ELF-1 (cell line): ENCODE results near the gene SLC6A13.
"Not testable (repeated sequence)": the region's sequence is repeated elsewhere in the genome, so short reads cannot be mapped to it uniquely, and the experiment has no call there.

ENCODE experiments used
- DNase-seq: peaks from one replicate; pipeline ENCODE4 v3.0.0-alpha.2; 2016; ENCODE audit warnings: low read depth, low spot score

SLC6A13 gene

GRCh38 chr12:264269-264668 is 1.6 kb upstream of the SLC6A13 start:
- DNase-seq: no peak

- peak; percentile 7 for DNase-seq
Measured at GRCh38 chr12:263574-263973, 938 bp upstream of the SLC6A13 start.

DNA sequence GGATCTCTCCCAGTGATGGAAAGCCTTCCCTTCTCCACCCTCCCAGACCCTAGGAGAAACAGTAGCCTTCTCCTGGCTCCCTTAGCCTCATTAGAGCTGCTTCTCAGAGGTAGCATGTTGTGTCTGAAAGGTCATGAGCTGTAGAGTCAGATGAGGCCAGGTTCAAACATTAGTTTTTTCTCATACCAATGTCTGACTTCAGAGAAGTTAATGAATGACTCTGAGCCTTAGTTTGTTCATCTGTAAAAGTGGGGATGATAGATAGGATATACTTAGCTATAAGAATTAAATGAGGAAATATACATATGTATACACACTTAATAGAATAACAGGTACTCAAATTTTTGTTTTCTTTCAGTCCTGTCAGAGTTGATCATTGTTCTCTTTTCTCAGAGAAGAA is 523 bp downstream of the SLC6A13 start:
- DNase-seq: no peak

GRCh38 chr12:257521-258321 is 4.9 kb downstream of the SLC6A13 start:
- DNase-seq: no peak

DNA sequence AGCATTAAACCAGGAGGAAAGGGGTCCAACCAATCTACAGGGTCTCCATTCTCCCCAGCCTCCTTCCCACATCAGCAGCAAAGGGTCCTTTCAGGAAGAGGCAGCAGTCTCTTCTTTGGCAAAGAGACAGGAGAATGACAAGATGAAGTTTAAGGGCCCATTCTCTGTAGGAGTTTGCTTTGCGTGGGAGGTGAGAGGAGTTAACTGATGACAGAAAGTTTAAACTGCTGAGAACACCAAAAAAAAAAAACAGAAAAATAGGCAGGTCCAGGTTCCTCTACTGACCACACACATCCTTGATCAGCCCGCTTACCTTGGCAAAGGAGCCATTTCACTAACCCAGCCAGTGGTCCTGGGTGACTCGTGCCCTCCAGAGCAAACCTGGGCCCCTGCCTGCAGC is 5.7 kb downstream of the SLC6A13 start:
- no peak for DNase-seq

GRCh38 chr12:256225-256624 is 6.4 kb downstream of the SLC6A13 start:
- no peak for DNase-seq

- DNase-seq: no peak
Measured at GRCh38 chr12:254912-255311, 7.7 kb downstream of the SLC6A13 start.

DNA sequence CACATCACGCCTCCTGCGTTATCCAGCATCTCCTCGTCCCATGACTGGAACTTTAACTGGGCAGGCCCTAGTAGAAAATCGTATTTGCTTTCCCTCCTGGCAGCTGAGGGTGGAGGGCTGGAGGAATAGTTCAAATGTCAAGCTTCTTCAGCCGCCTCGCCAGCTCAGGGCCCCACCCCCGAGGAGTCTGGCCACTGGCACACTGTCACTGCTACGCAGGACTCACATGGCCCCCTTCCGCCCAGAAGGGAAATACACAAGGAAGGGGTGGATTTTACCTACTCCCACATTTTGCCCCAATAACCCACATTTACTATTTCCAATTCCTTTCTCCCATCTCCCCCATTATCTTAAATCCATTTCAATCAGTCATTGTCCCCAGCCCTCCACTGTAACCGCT is 8.6 kb downstream of the SLC6A13 start:
- peak; percentile 23 for DNase-seq

- no peak for DNase-seq
Measured at GRCh38 chr12:253116-253831, 9.4 kb downstream of the SLC6A13 start.

- no peak for DNase-seq
Measured at GRCh38 chr12:252636-253035, 10.0 kb downstream of the SLC6A13 start.

DNA sequence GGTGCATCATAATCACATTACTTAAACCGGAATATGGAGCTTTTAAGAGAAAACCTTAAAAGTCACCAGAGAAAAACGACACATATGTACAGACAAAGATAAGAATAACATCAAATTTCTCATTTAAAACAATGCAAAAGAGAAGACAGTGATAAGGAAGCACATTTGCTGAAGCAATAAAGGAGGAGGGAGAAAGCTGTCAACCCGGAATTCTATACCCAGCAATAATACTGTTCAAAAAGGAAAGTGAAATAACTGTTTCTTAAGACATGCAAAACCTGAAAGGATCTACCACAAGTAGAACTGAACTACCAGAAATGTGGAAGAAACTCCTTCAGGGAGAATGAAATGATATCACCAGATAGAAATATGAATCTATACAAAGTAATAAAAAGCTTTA is 15.4 kb downstream of the SLC6A13 start:
- DNase-seq: no peak

GRCh38 chr12:243381-243780 is 19.3 kb downstream of the SLC6A13 start:
- no peak for DNase-seq

GRCh38 chr12:242496-242895 is 20.1 kb downstream of the SLC6A13 start:
- no peak for DNase-seq

GRCh38 chr12:241266-241665 is 21.4 kb downstream of the SLC6A13 start:
- no peak for DNase-seq

DNA sequence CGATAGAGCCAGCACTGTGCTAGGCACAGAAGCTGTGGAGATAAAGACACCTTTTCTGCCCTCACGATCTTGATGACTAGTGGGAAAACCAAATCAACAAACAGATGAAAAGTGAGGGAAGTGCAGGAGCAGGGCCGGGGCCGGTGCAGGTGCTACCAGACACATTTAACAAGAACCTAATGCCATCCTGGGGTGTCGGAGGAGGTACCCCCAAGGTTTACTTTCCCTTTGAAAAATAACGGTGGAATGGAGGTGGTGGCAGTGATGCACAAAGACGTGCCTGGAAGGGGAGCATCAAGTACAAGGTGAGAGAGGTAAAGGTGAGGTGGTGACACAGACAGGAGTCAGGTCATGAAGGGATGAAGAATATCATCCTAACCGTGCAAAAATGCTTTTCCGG is 22.1 kb downstream of the SLC6A13 start:
- no peak for DNase-seq

DNA sequence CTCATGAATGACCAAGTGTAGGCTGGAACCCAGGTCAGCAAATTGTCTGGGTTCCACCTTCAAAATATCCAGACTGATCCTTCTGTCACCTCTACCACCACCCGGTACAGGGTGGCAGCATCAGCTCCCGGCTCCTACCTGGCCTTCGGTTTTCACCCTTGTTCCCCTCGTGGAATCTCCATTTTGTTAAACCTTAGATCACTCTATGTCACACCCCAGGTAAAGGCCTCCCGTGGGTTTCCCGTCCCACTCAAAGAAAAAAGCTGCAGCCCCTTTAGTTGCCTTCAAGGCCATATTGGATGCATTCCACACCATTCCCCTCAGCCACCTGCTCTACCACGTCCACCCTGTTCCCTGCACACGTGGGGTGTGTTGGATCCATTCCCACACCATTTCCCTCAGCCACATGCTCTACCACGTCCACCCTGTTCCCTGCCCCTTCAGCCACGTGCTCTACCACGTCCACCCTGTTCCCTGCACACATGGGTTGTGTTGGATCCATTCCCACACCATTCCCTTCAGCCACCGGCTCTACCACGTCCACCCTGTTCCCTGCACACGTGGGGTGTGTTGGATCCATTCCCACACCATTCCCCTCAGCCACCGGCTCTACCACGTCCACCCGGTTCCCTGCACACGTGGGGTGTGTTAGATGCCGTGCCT is 23.8 kb downstream of the SLC6A13 start:
- no peak for DNase-seq

- DNase-seq: no peak
Measured at GRCh38 chr12:238116-238515, 24.5 kb downstream of the SLC6A13 start.

DNA sequence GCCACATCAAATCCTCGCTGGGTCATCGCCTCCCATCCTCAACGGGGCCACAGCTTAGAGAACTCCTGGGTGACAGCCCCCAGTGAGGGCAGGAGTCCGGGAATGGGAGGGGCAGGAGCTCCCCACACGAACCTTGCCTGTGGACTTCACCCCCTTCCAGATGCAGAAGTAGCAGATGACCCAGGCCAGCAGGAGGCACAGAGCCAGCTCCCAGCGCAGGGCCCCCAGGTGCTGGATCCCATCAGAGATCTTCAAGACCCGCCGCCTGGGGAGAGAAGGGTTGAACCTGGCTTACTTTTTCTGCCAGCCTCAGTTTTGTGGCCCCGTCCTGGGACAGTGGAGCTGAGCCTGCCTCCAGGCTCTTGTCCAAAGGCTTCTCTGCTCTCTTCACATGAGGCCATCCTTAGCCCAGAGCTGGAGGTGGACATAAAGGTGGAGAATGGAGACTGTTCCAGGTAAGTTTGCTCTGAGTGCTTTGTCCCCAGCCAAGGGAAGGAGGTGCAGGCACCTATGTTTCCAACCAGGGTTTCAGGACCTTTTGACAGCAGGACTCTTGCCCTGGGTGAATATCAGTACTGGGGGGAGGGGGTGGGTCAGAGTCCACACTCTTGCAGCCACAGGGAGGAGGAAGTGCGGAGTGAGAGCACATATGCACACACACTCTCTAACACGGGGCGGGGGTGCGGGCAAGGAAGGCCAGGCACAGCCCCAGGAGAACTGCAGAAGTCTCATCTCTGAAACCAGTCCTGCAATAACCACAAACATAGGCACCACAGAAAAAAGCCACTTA is 25.4 kb downstream of the SLC6A13 start:
- no peak for DNase-seq

- no peak for DNase-seq
Measured at GRCh38 chr12:236445-236844, 26.2 kb downstream of the SLC6A13 start.

DNA sequence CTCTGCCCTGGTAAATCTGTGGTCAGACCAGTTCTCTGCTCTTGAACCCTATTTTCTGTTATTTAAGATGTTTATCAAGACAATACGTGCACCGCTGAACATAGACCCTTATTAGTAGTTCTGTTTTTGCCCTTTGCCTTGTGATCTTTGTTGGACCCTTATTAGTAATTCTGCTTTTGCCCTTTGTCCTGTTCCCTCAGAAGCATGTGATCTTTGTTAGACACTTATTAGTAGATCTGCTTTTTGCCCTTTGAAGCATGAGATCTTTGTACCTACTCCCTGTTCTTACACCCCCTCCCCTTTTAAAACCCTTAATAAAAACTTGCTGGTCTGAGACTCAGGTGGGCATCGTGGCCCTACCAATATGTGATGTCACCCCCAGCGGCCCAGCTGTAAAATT is 26.7 kb downstream of the SLC6A13 start:
- not testable (repeated sequence) for DNase-seq

GRCh38 chr12:234891-235415 is 27.7 kb downstream of the SLC6A13 start:
- no peak for DNase-seq

DNA sequence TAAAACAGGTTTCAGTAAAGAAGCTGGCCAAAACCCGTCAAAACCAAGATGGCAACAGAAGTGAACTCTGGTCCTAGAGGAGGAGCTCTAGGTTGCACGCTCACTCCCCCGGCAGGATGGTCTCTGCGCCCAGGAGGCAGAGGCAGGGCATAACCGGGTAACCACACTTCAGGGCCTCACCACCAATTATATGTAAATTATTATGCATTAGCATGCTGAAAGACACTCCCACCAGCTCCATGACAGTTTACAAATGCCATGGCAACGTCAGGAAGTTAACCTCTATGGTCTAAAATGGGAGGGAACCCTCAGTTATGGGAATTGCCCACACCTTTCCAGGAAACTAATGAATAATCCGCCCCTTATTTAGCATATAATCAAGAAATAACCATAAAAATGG is 28.6 kb downstream of the SLC6A13 start:
- DNase-seq: no peak
